ENCODE data around the gene MRPS34.

The MRPS34 gene

DNA sequence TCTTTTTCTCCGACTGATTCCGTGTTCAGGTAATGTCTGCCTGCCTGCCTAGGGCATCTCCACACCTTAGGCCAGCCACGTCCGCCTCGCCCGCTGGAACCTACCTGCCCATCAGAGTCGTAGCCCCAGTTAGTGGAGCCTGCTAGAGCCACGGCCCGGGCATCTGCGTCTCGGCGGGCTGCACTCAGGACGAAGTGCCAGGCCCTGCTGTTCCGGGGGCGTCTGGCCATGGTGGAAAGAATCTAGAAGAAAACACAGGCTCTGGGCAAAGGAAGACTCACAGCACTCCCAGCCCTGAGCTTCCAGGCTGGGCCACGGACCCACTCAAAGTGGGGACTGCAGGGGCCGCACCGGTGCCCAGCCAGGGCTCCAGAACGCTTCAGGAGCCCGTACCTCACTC is 8.3 kb upstream of the MRPS34 start:
- no peak for DNase-seq

DNA sequence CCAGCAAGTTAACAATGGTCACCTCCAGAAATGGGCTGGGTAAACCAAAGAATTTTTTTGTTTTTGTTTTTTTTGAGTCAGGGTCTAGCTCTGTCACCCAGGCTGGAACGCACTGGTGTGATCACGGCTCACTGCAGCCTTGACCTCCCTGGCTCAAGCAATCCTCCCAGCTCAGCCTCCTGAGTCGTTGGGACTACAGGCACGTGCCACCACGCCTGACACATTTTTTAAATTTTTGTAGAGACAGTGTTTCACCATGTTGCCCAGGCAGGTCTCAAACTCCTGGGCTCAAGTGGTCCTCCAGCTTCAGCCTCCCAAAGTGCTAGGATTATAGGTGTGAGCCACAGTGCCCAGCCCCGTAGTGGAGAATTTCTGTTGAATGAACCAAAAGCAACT is 7.7 kb upstream of the MRPS34 start:
- DNase-seq = no peak

DNA sequence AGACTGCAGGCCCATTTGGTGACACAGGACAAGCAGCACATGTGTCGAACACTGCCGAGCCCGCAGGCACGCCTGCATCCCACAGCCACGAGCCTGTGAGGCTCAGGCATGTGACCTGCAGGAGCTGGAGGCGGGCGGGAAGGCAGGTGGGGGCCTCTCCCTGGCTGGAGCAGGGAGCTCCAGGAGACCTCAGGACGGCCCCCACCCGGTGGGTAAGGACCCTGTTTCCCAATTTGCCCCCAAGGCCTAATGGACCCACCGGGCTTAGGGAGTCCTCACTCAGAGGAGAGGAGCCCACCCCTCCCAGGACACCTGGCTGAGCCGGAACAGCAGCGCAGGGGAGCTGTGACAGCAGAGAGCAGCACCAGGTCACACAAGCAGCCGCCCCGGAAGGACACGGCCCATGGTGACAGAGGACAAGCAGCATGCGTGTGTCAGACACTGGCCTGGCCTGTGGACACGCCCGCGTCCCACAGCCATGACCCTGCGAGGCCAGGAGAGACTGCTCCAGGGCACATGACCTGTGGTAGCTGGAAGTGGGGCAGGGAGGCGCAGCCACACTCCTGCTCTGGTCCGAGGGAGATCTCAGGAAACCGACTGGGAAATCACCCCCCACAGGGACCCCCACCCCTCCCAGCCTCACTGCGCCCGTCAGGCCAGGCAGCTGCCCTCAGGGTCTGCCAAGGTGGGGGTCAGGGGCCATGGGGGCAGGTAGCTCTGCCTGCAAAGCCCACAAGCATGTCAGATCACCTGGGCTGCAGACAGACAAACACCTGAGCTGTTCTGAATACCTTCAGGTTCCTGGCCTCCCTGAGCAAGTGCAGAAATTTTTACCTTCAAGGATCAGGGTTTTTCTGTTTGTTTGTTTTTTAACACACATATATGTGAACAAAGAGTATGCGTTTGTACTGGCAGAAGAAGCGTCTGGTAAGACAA is 7.1 kb upstream of the MRPS34 start:
- no peak for DNase-seq

DNA sequence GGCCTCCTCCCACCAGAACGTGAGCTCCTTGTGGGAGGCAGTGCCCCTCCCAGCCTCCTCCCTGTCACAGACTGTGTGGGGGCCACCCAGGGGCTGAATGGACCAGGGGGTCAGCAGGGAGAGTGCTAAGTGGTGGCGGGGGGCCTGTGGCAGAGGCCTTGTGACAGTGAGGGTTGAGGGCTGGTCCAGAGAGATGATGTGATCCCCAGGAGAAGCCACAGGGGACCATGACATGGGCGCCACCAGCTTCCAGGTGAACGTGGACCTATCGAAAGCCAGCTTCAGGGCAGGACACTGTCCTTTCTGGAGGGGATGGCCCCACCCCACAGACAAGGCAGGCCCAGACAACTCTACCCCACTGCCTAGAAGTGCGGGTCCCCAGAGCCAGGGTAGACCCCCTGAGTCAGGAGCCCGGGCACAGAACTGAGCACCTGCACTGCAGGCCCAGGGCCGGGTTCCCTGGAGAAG is 6.3 kb upstream of the MRPS34 start:
- no peak for DNase-seq

DNA sequence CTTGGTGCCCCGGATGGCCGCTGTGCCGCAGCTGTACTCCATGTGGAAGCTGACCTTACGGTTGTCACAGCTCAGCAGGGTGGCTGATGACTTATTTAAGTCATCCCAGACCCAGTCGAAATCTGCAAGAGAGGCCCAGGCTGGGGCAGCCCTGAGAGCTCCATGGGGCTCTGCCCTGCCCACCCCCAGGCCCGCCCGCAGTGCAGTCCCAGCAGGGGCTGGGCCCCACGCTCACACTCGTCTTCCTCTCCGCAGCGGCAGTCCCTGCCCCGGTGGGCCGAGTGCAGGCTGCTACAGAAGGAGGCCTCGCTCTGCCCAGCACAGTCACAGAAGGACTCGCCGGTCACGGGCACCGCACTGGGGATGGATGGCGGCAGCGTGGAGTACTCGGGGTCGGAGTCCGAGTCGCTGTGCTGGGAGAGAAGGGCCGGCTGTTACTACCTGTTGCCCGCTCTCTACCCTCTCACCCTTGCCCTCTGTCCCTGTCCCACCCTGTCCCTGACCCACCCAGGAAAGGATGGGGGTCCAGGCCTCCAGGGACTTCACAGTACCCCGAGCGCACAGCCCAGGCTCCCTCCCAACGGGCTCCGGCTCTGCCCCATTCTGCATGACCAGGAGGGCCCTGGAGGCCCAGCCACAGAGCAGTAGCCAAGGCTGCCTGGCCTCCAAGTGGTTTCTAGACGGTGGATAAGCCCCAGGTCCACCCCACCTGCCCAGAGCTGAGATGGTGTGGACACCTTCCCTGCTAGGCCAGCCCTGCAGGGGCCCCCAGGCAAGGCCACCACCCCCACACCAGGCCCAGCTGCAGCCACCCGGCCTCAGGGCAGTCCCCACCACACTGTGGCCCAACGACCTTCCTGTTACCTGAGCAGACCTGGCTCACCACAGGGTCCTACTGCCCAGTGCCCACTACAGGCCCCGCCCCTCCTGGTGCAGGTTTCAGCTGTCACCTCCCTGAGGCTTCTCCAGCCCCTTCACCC is 5.6 kb upstream of the MRPS34 start:
- no peak for DNase-seq

DNA sequence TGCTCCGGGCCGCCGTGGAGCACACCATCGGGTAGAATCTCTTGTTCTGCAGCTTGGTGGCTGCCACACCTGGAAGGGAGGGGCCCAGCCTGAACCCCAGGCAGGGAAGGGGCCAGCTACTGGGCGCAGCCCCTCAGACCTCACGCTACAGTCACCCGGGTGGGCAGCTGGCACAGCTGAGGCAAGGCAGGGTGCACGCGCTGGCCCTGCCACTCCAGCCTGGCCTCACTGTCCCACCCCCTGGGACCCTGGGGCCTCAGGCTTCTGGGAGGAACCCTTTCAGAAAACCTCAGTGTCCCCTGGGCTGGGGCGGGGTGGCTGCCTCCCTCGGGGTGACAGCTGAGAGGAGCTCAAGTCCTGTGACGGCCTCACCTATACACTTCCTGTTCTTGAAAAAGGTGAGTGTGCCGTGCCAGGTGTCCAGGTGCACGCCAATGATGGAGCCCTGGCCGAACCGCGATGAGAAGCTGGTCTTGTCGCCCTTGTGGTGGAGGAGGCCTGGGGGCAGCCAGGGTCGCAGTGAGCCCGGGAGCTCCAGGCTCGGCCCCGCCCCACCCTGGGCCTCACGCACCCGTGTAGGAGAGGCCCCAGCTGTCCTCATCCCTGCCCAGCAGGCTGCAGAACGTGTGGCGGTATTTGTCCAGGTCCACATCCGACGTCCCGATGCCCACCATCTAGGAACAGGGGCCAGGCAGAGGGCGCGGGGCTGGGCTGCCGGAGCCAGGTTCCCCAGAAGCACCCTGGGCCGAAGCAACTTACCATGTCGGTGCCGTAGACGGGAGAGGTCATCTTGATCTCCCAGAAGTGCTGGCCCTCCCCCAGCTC is 4.7 kb upstream of the MRPS34 start:
- no peak for DNase-seq

DNA sequence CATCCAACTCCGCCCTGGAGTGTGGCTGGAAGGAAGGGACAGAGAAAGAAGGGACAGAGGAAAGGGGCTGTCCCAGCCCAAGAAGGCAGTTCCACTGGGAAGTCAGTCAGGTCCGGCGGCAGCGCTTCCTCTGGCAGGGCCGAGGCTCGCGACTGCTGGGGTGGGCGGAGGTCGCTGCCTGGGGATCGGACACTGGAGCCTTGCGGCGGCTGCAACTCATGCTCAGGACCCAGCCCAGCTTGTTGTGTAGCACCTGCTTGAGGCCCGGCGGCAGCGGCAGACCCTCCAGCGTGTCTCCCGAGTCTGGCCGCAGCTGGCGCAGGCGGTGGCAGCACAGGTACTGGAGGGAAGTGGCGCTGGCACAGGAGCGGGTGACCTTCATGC is 4.0 kb upstream of the MRPS34 start:
- DNase-seq = no peak

DNA sequence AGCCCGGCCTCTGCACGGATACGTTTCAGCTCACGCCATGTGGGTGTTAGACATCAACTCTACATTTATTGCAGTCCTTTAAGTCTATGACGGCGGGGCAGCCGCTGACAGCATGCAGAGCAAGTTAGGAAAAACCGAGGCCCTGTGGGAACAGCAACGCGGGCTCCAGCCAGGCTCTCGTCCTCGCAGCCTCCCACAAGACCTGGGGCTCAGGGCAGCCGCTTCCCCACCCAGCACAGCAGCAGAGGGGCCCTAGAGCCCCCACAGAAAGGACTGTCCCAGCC is 3.7 kb upstream of the MRPS34 start:
- DNase-seq = no peak

DNA sequence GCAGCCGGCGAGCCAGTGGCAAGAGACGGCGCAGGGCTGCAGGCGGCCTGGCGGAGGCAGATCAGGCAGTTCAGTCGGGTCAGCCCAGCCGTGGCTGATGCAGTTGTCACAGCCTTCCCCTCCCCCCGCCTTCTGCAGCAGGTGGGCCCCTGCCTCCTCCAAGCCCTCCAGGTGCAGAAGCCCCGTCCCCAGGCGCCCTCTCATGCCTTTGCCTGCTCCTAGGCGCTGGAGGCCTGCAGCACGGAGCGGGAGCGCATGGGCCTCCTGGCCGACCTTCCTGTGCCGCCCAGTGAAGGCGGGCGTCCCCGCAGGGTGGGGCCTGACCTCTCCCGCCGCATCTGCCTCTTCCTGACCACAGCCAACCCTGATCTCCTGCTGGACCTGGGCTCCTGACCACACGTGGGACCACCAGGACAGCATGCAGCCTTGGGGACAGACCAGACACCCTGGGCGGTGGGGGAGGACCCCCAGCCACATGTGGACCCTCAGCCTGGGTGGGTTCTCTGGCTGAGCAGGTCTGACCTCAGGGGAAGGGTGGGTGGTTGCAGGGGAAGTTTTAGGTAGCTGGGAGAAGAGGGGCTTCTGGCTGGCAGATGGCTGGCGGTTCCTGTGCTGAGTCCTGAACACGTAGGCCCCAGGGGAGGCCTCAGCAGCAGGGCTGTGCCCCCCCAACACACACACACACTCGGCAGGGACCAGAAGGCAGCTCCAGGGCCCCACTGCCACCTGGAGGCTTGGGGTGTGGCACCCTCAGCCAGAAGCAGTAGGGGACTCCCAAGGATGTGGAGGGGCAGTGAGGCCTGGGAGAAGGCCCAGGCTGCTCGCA is 3.1 kb upstream of the MRPS34 start:
- DNase-seq = no peak

DNA sequence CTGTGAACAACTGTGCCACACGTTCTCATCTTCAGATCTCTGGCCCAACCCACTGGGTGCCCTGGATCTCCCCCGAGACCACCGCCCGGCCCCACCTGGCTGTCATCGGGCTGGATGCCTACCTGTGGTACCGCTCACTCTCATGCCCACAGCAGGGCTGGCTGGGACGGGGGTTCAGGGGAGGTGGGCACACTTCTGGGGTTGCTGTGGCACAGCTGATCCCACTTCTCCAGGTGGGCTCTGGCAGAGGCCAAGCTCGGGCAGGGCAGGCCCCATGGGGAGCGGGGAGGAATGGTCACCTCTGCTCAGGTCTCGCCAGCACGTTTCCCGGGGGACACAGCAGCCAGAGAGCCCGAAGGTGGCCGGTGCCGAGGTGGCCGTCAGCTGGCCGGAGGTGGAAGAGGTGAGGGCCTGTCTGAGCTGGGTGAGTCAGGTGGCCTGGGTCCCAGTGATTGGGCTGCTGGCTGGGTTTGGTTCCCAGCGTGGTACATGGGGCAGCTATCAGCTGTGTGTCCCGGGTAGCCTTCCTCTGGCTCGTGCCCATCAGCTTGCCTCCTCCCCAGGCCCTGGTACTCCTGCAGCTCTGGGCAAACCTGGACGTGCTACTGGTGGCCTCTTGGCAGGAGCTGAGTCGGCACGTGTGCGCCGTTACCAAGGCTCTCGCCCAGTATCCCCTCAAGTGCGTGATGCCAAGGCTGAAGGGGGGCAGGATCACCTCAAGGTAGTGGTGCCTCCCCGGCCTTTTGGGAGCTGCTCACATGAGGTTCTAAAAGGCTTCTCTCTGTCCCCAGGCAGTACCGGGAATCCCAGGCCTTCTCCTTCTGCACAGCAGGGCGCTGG is 2.3 kb upstream of the MRPS34 start:
- no peak for DNase-seq

DNA sequence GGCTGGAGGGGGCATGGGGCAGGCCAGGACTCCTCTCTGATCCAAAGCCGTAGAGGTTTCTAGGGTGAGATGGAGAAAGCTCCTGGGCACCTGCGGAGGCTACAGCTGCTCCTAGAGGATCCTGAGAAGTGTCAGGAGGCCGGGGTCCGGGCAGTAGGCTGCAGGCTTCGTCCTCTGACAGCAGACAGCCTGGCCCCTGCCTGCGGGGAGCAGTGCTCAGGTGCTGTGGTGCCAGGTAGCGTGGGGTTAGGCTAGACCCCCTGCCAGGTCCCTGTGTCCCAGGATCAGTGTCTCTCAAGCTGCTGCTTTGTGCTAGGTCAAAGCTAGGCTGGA is 1.5 kb upstream of the MRPS34 start:
- DNase-seq = no peak

DNA sequence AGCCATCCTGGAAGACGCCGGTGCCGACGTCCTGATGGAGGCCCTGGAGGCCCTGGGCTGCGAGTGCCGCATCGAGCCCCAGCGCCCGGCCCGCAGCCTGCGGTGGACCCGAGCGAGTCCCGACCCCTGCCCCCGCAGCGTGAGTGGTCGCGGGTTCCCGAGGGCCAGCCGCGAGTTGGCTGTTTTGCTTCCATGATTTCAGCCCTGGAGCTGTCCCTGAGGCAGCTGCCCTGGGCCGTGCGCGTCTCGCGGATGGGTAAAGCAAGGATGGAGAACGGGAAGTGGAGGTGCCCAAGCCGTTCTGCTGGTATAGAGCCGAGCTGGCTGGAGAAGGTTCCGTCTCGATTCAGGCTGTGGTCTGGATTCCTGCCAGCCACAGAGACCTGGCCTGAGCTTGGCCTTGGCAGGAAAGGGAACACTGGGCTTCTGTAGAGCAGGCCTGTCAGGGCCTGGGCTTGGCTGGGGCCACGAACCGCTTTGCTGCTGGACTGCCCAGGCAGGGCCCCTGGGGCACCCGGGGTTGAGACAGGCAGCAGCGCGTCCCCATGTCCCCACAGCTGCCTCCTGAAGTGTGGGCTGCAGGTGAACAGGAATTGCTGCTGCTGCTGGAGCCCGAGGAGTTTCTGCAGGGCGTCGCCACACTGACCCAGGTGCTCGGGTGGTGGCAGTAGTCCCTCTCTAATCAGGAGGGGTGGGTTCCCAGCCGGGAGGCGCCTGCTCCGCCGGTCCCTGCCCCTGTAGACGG is 941 bp upstream of the MRPS34 start:
- no peak for DNase-seq

DNA sequence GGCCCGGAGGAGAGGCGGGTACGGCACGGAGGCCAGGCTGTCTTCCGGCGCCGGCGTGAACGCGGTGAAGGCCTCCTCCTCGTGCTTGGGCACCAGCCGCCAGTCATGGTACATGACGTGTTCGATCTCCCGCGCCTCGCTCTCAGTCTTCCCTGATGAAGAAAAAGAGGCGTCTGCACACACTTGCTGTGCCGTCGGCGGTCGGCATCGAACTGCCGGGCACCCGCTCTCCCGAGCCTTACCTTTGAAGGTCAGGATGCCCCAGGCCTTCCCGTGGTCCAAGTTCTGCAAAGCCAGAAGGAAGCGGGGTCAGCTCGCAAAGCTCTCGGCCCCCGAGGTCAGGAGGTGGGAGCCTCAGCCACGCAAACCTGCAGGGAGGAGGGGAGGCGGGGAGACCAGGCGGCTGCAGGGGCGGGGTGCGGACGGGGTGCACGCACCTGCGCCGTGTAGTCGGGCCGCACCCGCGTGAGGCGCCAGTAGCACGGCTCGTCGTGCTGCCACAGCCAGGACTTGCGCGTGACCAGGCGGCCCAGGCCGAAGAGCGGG is 499 bp downstream of the MRPS34 start, which contains the start of gene EME2:
EME2 (plus strand) TSS at position 449 of the 546 bp plus-strand sequence. CDS start 418 bp downstream, outside the sequence.
- DNase-seq = no peak

DNA sequence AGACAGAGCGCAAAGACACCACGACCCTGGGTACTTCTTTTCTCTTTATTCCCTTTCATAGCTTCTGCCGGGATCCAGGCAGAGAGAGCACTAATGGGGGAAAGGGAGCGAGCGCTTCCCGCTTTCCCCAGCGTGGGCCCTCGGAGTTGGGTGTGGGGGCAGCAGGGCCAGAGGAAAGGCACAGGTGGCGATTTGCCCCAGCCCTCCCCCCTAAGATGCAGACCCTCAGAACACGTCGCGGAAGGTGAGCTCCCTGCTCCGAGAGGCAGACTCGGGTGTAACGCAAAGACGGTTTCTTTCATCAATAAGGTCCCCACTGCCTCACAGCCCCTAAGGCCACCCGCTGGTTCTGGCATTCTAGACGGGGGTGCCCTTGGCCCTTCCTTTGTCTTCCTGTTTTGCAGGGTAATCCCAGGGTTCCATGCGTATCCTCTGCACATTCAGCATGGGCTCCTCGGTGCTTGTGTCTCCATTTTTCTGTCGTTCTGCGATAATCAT is 1.0 kb downstream of the MRPS34 start:
- DNase-seq = no peak

DNA sequence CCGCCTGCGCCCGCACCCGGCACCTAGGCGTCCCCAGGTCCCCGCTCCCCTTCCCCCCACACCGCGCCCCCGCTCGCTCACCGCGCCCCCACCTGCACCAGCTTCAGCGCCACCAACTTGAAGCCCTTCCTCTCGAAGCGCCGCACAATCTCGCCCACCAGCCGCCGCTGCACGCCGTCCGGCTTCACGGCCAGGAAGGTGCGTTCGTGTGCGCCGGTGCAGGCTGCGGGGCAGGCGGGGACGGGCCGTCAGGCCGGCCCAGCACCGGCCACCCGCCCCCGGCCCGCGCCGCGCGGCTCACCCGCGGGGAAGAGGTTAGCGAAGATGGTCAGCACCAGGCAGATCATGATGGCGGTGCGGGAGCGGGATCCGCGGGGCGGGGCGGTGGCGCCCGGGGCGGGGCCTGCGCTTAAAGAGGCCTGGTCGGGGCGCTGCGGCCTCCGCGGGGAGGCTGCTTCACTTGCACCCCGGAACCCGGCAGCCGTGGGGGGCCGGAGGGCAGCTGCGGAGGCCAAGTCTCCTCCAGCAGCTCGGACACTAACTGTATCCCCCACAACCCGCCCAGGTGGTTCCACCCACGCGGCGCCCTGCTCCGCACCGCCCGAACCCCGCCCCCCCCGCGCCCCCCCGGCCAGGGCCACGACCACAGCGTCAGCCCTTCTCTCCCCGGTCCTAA is 1.6 kb downstream of the MRPS34 start, which contains the start of gene NME3:
NME3 (minus strand) TSS at position 356 of the 676 bp plus-strand sequence; CDS start at position 347, 9 bp downstream.
- DNase-seq = no peak

DNA sequence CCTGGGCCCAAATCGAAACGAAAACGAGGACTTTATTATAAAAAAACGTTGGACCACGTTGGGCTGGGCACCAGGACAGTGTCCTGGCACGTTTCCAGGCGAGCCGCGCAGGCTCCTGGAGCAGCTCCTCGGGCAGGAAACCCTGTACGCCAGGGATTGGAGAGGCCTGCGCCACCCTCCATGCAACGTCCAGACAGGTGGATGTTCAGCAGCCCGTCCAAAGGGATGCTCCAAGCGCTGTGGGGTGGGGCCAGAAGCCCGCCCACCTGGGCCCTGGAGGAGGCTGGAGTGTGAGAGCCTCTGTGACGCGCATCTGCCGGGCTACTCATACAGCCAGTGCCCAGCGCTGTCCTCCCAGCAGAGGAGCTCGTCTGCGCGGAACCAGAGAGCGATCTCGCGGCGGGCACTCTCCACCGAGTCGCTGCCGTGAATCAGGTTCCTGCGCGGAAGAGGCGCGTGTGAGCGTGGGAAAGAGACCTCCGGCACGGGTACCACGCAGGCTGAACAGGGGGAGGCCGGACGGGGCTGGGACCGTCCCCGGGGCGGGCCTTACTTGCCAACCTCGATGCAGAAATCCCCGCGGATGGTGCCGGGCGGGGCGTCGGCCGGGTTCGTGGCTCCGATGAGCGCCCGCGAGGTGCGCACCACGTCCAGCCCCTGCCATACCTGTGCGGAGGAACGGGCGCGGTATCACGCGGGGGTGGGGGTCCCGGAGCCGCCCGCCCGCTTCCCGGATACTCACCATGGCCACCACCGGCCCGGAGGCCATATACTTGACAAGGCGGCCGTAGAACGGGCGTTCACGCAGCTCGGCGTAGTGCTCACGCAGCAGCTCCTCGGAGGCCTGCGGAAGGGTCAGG is 2.4 kb downstream of the MRPS34 start:
- no peak for DNase-seq

DNA sequence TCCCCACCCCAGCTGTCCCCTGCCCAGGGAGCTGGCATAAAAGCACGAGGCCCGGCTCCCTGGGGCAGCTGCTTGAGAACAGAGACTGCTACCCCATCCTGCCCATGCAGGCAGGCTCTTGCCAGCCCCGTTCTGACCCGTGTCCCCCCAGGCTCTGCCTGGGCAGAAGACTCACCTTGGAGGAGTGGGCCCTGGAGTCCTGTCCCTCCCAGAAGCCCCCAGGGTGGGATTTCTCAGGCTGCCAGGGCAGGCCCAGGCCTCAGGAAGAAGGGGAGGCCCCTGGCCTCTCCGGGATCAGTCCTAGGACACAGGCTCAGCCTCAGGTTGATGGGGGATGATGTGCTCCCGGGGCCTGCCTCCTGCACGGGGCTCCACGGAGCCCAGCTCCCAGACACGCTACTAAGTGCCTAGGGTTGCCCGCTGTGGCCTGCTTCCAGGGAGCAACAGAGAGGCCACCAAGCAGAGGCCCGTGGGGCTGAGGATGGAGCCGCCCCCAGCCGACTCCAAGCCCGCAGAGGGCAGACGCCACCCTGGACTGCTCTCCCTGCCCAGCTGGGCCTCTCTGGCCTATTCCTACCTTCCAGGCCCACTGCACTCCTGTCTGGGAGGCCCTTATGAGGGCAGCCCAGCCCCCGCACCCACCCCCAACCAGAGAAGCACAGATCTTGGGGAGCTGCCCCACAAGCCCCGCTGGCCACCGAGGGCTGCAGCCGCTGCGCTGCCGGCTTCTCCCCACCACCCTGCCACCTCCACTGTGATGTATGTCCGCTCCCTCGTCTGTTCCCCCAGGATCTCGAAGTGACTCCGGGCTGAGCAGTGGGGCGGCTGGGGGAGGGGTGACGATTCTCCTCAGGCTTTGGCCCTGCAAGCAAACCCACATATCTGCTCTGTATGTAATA is 3.3 kb downstream of the MRPS34 start:
- DNase-seq = no peak
